HCEC 1CT (cell line): ENCODE data around the gene SMIM10L2A.
"Not testable (repeated sequence)": the region's sequence is repeated elsewhere in the genome, so short reads cannot be mapped to it uniquely, and the experiment has no call there.

ENCODE experiments used
- DNase-seq: peaks from one replicate; pipeline ENCODE4 v3.0.0-alpha.2; 2017

SMIM10L2A gene

DNA sequence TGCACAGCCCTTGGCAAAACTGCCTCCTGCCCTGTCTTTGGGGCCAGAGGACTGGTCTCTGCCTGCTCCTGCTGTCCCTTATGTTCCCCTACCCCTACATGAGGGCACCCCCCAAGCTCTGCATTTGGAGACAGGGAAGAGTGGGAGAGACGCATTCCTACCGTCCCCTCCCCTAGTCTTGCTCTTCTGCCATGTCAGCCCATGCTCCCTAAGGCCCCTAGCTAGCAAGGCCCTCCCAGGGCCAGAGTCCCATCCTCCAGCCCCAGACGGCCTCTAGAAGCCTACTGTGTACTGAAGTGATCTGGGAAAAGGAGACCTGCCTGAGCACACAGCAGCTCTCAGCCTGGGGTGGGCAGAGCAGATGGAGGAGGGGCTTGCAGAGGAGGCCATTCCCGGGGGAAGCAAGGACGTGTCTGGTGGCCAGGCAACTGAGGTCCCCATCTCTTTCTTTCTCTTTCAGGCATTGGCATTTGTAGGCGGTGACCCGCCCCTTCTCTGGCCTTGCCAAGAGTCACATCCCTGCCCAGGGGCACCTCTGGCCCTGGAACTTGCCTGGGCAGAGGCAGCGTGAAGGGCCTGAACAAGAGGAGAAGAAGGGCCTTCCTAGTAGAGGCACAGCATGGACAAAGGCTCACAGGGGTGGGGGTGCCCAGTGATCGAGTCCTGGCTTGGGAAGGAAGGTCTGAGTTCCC, 1.6 kb downstream of the SMIM10L2A start:
- DNase-seq = not testable (repeated sequence)

GRCh38 chrX:135424469-135424868, 2.7 kb downstream of the SMIM10L2A start:
- DNase-seq = no peak

DNA sequence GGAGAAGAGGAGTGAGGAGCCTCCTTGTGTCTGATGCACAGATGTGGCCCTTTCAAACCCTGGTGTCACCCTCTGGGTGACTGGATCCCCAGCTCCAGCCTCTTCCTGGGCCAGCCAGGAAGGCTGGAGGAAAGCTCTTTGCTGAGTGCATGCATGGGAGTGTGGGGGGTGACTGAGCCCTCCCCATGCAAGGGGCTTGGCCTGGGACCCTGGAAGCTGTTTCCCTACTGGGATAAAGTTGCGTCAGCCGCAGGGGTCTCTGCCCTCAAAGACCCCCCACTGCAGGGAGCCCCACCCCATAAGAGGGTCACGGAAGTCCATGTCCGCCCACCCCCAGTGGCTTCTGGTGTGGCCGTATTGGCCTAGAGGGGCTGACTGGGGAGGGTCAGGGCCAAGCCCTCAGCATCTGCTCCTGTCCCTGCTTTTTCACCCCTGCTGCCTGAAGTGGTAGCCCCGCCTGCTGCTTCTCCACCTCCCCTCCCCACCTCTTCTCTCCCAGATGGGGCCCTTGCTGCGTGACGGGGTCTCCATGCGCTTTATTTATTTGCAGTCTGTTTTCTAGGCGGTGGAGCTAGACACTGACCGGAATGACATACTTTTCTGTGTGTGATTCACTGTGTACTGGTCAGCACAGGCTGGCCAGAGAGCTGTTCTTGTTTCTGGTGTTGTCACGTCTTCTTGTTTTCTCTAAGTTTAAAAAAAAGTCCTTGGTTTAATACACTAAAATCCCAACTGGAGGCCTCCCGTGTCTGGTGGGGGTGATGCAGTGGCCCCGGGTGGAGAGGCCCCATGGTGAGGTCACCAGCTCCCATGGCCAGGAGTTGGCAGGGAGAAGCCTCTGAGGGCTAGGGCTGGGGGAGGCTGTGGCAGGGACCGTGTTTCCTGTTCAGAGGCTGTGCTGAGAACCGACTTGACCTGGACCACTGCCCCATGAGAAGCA, 3.6 kb downstream of the SMIM10L2A start:
- DNase-seq = no peak

DNA sequence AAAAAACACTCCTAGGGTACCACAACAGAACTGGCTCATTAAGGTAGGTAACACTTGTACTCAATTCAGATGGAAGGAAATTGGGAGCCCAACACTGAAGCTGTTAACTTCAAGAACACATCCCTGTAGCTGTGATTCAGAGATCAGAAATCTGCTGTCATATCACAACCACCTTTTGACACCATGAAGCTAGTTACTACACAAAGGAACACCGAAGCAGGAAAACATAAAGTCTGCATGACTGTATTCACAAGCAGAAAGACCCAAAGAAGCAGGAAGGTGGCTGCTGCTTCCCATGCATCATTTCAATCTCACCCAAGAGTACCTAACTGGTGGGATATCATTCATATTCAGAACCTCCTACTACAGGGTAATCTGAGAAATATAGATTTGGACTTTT, 7.7 kb downstream of the SMIM10L2A start:
- DNase-seq = no peak

DNA sequence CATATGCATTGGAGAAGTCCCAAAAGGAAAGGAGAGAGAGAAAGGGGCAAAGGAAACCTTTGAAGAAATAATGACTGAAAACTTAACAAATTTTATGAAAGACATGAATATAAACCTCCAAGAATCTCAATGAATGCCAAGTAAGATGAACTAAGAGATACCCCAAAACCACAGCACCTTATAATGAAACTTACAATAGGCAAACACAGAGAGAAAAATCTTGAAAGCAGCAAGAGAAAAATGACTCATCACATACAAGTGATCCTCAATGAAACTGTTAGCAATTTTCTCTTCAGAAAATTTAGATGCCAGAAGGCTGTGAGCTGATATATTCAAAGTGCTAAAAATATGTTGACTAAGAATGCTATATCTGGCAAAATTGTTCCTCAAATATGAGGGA, 10.1 kb downstream of the SMIM10L2A start:
- DNase-seq = no peak

DNA sequence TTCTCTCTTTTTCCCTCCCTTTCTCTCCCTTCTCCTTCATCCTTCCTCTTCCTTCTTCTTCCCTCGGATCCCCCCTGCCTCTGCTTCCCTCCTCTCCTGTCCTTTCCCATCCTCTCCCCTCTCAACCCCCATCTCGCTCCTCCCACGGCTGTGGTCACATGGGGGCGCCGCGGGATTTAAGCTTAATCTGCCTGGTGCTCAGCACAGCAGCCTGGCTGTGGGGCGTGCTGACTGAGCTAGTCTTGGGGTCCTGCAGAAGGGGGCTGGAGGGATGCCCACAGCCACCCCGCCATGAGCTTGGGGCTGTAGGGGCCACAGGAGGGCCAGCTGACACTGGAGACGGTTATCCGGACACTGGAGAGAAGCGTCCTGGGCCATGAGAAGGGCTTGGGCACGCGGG, 10.7 kb downstream of the SMIM10L2A start:
- no peak for DNase-seq

- DNase-seq = no peak
Observed at GRCh38 chrX:135432881-135433521, 11.3 kb downstream of the SMIM10L2A start.

GRCh38 chrX:135433531-135434257, 11.9 kb downstream of the SMIM10L2A start:
- DNase-seq = no peak

DNA sequence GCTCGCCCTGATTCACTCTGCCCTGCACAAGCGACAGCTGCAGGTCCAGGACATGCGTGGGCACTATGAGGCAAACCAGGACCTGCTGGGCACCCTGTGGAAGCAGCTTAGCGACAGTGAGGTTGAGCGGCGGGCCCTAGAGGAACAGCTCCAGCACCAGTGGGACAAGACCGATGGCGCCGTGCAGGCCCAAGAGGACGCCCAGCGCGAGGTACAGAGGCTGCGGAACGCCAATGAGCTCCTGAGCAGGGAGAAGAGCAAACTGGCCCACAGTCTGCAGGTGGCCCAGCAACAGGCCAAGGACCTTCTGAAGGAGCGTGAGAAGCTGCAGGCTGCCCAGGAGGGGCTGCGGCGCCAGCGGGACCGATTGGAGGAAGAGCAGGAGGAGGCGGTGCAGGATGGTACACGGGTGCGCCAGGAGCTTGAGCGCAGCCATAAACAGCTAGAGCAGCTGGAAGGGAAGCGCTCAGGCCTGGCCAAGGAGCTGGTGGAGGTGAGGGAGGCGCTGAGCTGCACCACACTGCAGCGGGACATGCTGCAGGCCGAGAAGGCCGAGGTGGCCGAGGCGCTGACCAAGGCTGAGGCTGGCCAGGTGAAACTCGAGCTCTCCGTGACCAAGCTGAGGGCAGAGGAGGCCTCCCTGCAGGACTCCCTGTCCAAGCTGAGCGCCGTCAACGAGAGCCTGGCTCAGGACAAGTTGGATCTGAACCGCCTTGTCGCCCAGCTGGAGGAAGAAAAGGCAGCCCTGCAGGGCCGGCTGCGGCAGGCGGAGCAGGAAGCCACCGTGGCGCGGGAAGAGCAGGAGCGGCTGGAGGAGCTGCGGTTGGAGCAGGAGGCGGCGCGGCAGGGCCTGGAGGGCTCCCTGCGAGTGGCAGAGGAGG, 12.8 kb downstream of the SMIM10L2A start:
- no peak for DNase-seq

DNA sequence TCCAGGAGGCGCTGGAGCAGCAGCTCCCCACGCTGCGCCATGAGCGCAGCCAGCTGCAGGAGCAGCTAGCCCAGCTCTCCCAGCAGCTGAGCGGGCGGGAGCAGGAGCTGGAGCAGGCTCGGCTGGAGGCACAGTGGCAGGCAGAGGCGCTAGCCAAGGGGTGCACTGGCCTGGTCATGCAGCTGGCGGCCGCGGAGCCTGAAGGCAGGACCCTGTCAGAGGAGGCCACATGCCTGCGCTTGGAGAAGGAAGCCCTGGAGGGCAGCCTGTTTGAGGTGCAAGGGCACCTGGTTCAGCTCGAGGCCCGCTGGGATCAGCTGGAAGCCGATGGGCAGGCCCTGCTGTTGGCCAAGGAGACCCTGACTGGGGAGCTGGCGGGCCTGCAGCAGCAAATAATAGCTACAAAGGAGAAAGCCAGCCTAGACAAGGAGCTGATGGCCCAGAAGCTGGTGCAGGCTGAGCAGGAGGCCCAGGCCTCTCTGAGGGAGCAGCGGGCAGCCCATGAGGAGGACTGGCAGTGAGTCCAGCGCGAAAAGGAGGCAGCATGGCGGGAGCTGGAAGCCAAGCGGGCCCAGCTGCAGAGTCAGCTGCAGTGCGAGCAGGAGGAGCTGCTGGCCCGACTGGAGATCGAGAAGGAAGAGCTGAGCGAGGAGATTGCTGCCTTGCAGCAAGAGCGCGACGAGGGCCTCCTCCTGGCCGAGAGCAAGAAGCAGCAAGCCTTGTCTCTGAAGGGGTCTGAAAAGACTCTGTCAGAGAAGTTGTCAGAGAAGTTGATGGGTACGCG, 13.6 kb downstream of the SMIM10L2A start:
- no peak for DNase-seq

- DNase-seq = no peak
Observed at GRCh38 chrX:135435933-135436332, 14.2 kb downstream of the SMIM10L2A start.

DNA sequence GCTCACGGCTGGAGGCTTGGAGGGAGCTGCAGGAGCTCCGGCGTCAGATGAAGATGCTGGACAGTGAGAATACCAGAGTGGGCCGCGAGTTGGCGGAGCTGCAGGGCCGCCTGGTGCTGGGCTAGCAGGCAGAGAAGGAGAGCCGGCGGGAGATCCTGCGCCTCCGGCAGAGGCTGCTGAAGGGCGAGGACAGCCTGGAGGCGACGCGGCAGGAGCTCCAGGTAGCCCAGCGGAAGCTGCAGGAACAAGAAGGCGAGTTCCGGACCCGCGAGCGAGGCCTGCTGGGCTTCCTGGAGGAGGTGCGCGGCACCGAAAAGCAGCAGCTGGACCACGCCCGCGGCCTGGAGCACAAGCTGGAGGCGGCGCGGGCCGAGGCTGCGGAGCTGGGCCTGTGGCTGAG, 14.7 kb downstream of the SMIM10L2A start:
- DNase-seq = no peak

DNA sequence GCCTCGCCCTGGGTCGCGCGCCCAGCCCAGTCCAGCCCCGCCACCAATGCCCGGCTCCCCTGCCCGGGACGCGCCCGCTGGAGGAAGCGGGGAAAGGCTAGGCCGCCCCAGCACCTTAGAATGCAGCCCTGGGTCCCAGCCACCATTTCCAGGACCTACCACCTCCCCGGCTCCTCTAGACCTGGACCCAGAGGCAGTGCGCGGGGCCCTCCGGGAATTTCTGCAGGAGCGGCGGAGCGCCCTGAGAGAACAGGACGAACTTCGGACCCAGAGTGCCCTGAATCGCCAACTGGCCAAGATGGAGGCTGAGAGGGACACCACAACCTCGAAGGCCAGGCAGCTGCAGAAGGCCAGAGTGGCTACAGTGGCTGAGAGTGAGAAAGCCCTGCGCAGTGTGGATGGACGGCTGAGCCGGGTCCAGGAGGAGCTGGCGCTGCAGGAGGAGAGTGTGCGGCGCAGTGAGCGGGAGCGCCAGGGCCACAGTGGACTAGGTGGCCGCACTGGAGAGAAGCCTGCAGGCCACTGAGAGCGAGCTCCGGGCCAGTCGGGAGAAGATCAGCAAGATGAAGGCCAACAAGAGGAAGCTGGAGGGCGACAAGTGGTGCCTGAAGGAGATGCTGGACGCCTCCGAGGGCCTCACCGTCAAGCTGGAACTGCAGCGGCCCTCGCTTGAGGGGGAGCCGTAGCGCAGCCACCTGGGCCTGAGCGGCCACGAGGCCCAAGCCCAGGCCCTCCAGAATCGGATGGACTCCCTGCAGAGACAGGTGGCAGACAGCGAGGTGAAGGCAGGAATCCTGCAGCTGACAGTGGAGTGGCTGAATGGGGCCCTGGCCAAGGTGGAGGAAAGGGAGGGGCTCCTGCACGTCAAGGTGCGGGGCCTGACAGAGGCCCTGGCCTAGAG, 15.5 kb downstream of the SMIM10L2A start:
- no peak for DNase-seq

- no peak for DNase-seq
Observed at GRCh38 chrX:135437867-135438733, 16.4 kb downstream of the SMIM10L2A start.

DNA sequence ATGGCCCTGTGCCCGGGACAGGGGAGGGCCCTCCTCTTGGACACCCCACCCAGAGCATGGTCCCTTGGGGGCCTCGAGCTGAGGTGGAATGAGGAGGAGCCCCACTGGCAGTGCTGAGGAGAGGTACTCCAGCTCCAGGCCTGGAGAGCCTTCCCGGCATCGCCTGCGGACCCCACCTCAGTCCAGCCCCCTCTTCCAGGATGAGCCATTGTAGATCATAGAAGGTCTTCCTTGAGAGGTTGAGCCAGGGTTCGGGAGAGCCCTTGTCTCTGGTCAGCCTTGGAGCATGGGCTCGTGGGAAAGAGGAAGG, 16.9 kb downstream of the SMIM10L2A start:
- no peak for DNase-seq

- no peak for DNase-seq
Observed at GRCh38 chrX:135449637-135450550, 28.1 kb downstream of the SMIM10L2A start.

DNA sequence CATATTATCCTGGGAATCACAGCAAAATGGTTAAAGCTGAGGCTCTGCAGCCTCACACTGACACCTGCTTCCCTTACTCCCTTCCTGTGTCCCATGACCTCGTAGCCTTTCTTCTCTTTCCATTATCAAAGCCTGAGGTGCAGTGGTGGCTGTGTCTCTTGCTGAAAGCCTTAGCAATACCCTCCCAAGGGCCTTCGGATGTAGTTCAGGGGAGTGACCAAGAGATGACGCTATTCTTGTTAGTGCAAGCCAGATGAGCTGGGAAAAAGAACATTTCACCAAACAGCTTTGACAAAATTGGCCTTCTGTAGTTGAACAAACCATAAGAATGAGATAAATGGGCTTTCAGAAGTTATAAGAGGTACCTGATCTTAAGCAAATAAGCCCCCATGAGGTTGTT, 31.6 kb downstream of the SMIM10L2A start:
- DNase-seq = no peak

DNA sequence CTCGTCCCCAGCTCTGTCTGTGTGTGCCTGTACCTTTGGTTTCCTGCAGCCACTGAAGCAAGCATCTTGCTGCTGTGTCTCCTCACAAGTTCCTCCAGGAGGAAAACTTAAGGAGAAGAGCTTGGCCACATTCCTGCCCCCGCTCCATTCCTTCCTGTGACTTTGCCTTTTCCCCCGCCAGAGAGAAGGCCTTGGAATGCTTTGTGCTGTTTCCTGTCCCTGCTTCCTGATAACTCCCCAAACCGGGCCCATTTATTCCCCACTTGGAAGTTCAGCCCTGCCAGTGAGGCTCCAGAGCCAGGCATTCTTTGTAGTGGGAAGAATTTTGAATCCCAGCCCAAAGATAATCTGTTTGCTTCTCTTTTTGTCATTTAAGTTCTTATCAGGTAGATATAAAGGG, 33.1 kb downstream of the SMIM10L2A start:
- no peak for DNase-seq
